GM18517 (cell line): ENCODE results near the gene RICTOR.
A peak's percentile ranks its signal among the peaks of the same experiment; 100 is the strongest.
"Not testable (repeated sequence)": the region's sequence is repeated elsewhere in the genome, so short reads cannot be mapped to it uniquely, and the experiment has no call there.

Experiments
- ATAC-seq: cut with Tn5 transposase; IDR thresholded peaks from one replicate; pipeline ENCODE4 v1.9.1; 2021; ENCODE audit warnings: mild to moderate bottlenecking, moderate library complexity; ENCODE audit not compliant: unreplicated experiment

RICTOR gene

DNA sequence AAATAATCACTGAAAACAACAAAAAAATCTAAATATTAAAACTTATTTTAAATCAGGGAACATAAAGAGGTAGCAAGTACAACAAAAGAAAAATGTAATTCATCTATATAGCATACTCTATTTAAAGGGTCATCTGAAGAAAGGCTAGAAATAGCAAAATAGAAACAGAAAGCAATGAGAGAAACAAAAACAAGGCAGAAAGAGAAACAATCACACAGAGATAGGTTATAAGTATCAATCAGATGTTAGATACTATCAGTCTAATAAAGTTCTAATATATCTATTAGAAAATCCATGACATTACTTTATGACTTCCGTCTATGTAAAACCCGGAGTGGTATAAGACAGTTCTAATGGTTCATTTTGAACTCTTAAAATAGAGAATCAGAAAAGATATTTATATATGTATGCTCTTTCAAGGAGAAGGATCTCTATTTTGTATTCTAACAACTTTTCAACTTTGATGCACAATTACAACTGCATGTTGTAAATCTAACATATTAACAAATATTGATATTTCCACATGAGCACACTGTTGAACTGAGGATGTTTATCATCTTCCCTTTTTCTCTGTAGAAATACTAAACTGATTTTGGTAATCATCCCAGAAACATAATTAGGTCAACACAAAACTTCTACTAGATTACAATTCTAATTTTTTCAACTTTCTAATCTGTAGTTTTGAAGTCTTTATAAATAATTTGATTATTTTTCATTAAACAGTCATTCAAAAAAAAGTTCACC is 15.8 kb downstream of the RICTOR start:
- peak; percentile 96 for ATAC-seq

GRCh38 chr5:39057734-39058133 is 16.5 kb downstream of the RICTOR start:
- no peak for ATAC-seq

DNA sequence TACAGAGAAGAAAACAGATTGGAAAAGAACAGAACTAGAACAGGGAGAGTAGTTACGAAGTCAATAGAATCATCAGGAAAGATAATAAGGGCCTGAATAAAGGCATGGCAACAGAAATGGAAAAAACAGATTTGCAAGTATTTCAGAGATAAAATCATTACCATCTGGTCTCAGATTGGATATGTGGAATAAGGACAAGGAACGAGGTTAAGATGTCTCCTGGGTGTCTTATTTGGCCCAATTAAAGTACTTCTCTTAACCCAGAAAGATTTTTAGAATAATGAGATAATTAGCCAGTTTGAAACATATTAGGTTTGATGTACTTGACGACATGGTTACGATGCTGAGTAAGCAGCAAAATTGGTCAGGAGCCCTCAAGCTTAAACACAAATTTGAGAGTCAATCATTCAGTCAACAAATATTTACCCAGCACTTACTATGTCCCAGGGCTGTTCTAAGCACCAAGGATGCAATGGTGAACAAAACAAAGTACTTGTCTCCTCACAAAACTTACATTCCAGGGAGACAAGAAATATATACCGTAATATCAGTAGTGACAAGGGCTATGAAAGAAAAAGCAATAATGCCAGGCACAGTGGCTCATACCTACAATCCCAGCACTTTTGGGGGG is 18.3 kb downstream of the RICTOR start:
- no peak for ATAC-seq

GRCh38 chr5:39055027-39055767 is 19.0 kb downstream of the RICTOR start:
- no peak for ATAC-seq

GRCh38 chr5:39053189-39053588 is 21.0 kb downstream of the RICTOR start:
- no peak for ATAC-seq

DNA sequence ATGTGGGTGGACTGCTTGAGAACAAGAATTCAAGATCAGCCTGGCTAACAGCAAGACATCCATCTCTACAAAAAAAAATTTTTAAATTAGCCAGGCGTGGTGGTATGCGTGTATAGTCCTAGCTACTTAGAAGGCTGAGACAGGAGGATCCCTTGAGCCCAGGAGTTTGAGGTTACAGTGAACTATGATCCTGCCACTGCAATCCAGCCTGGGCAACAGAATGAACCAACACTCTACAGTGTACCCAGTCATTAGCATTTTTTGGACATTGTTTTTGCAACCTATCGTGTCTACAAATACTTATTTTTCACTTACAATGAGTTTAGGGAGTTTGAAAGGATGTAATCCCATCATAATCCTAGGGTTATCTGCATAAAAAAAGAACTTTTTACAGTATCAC is 22.1 kb downstream of the RICTOR start:
- ATAC-seq: no peak

- ATAC-seq: no peak
Measured at GRCh38 chr5:39049315-39049714, 24.9 kb downstream of the RICTOR start.

DNA sequence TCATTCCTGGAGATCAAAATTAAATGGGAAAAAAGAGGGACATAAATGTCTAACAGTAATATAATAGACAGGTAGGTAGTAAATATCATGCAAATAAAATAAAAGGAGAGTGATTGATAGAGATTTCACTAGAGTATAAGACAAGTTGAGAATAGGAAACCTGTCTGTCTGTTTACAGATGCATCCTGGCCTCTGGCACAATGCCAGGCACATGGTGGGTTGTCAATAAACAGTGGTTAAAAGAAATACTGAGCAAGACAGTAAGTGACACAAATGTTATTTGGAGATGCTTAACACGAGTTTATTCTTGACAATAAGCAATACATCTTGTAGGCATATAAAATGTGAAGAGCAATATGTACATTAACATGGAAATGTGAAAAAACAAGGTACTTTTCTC is 33.3 kb downstream of the RICTOR start:
- ATAC-seq: no peak

GRCh38 chr5:39034493-39034892 is 39.7 kb downstream of the RICTOR start:
- not testable (repeated sequence) for ATAC-seq

GRCh38 chr5:39031041-39031440 is 43.2 kb downstream of the RICTOR start:
- no peak for ATAC-seq

GRCh38 chr5:39025456-39025855 is 48.7 kb downstream of the RICTOR start:
- ATAC-seq: no peak

DNA sequence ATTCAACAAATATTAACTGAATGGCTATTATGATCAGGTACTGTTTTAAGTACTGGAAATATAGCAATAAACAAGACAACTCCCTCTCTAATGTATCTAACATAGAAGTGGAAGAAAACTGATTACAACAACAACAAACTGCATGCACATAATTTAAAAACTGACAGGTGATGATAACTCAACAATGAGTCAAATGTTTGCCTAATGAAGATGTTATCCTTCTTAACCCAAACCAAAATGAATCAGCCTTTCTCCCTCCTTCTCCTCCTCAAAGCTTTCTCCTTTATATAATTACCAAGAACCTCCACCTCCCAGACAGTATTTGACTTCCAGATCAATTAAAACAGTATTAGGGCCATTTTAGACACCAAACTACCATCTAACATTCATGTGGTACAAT is 49.3 kb downstream of the RICTOR start:
- no peak for ATAC-seq

- ATAC-seq: no peak
Measured at GRCh38 chr5:39024005-39024404, 50.2 kb downstream of the RICTOR start.

DNA sequence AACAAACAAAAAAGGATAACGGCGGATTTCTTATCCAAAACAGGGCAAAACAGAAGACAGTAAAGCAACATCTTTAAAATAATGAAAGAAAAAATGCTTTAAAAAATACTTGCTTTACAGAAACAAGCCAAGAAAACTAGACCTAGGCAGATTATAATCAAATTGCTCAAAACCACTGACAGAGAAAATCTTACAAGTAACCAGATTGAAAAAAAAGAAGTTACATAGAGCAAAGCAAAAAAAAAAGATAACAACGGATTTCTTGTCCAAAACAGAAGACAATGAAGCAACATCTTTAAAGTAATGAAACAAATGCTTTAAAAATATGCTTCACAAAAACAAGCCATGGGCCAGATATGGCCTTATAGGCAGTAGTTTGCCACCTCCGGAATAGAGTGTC is 51.1 kb downstream of the RICTOR start:
- ATAC-seq: no peak

GRCh38 chr5:39022151-39022550 is 52.0 kb downstream of the RICTOR start:
- no peak for ATAC-seq

DNA sequence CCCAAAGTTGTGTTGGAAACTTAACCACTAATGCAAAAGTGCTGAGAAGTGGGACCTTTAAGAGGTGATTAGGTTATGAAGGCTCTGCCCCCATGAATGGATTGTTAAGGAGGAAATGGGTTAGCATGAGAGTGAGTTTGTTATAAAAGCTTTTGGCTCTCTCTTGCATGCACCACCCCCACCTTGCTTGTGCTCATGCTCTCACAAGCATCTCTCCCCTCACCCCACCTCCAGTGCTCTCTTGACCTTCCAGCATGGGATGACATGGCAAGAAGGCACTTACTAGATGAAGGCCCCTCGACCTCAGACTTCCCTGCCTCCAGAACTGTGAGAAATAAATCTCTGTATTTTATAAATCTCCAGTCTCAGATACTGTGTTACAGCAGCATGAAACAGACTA is 52.8 kb downstream of the RICTOR start:
- no peak for ATAC-seq

DNA sequence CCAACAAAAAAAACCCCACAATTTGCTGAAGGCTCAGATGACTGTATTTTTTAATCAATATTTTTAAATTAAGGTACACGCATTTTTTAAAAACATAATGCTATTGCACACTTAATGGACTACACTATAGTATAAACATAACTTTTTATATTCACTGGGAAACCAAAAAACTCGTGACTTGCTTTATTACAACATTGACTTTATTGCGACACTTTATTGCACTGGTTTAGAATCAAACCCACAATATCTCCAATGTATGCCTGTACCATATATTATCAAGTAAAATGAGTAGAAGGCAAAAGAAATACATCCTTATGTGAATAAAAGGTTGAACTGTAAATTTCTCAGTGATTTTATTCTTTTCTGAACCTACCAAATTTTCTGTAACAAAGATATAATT is 53.7 kb downstream of the RICTOR start:
- ATAC-seq: no peak

DNA sequence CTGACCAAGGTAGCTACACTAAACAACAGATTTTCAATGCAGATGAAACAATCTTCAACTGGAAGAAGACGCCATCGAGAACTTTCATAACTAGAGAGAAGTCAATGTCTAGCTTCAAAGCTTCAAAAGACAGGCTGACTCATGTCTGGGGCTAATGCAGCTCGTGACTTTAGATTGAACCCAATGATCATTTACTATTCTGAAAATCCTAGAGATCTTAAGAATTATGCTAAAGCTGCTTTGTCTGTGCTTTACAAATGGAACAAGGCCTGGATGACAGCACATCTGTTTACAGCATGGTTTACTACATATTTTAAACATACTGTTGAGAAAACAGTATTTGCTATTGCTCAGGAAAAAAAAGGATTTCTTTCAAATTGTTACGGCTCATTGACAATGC is 54.9 kb downstream of the RICTOR start:
- no peak for ATAC-seq

GRCh38 chr5:39017504-39017903 is 56.7 kb downstream of the RICTOR start:
- ATAC-seq: no peak

DNA sequence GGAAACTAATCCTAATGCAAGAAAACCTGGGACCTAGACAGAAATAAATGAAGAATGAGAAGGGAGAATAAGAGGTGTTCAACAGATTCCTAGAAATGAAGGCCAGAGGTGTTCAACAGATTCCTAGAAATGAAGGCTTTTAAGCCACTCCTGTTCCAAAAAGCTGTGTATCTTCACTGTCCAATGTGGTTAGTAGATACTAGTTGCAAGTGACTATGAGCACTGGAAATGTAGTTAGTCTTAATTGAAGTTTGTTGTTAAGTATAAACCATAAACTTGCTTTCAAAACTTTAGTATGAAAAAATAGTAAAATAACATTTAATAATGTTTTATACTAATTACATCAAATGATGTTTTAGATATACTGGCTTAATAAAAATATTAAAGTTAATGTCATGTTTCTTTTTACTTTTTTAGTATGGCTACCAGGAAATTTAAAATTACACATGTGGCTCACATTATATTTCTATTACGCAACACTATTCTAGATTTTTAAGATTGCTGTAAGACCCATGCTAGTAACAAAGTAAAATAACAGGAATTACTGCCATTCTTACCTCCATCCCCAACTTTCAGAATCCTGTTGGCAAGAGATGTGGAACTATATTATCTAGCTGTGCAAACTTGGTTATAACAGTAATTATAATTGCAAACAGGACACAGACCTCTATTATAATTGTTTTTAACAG is 57.5 kb downstream of the RICTOR start:
- no peak for ATAC-seq
